Astrocyte (in vitro differentiated cells and primary cell): ENCODE data around the gene KCNMB2. TPM values are rescaled to one million over a fixed set of nuclear protein-coding genes. Genes with fewer than 3 reads are reported as not detected.

Experiments
- DNase-seq: peaks from one replicate; pipeline ENCODE4 v3.0.0-alpha.2; 2010; ENCODE audit warnings: low read depth
- FAIRE-seq: peaks from 2 replicates; lab custom pipeline; 2011; peaks lifted over from hg19 to GRCh38; lab: Jason Lieb, UNC
- H2AFZ ChIP-seq: 2 replicates; pipeline ENCODE4 v1.6.0; 2012; ENCODE audit warnings: low read depth, low read length, inconsistent platforms
- H3K27ac ChIP-seq: 2 replicates; pipeline ENCODE4 v1.5.1; 2011; ENCODE audit warnings: low read depth, low read length, inconsistent platforms
- H3K27me3 ChIP-seq: 2 replicates; pipeline ENCODE4 v1.6.0; 2011; ENCODE audit warnings: low read length, inconsistent platforms; ENCODE audit not compliant: insufficient read depth
- H3K36me3 ChIP-seq: 2 replicates; pipeline ENCODE4 v1.5.1; 2011; ENCODE audit warnings: low read length, inconsistent platforms; ENCODE audit not compliant: insufficient read depth
- H3K4me1 ChIP-seq: 2 replicates; pipeline ENCODE4 v1.5.1; 2011; ENCODE audit warnings: low read length, inconsistent platforms; ENCODE audit not compliant: insufficient read depth
- H3K4me2 ChIP-seq: 2 replicates; pipeline ENCODE4 v1.6.0; 2012; ENCODE audit warnings: low read length, inconsistent platforms
- H3K4me3 ChIP-seq: 2 replicates; pipeline ENCODE4 v1.5.1; 2011; ENCODE audit warnings: low read depth, mild to moderate bottlenecking, low read length, inconsistent platforms; ENCODE audit not compliant: insufficient read depth
- H3K79me2 ChIP-seq: 2 replicates; pipeline ENCODE4 v1.6.0; 2012; ENCODE audit warnings: mild to moderate bottlenecking, low read length, inconsistent platforms; ENCODE audit not compliant: insufficient read depth
- H3K9ac ChIP-seq: 2 replicates; pipeline ENCODE4 v1.6.0; 2012; ENCODE audit warnings: mild to moderate bottlenecking, low read length, inconsistent platforms
- H3K9me3 ChIP-seq: 2 replicates; pipeline ENCODE4 v1.5.1; 2012; ENCODE audit warnings: low read depth, mild to moderate bottlenecking, low read length, inconsistent platforms; ENCODE audit not compliant: insufficient read depth
- H4K20me1 ChIP-seq: 2 replicates; pipeline ENCODE4 v1.6.0; 2012; ENCODE audit warnings: low read length, inconsistent platforms; ENCODE audit not compliant: insufficient read depth
- H3K27ac Mint-ChIP-seq: one replicate; pipeline ENCODE4 v1.8.0; 2021; ENCODE audit warnings: mild to moderate bottlenecking, mixed read lengths; ENCODE audit not compliant: unreplicated experiment
- H3K27me3 Mint-ChIP-seq: one replicate; pipeline ENCODE4 v1.8.0; 2021; ENCODE audit warnings: low read depth, mixed read lengths; ENCODE audit not compliant: unreplicated experiment
- H3K36me3 Mint-ChIP-seq: one replicate; pipeline ENCODE4 v1.8.0; 2021; ENCODE audit warnings: low read depth, mixed read lengths; ENCODE audit not compliant: unreplicated experiment
- H3K4me1 Mint-ChIP-seq: one replicate; pipeline ENCODE4 v1.8.0; 2021; ENCODE audit warnings: low read depth, mixed read lengths; ENCODE audit not compliant: unreplicated experiment
- H3K4me3 Mint-ChIP-seq: one replicate; pipeline ENCODE4 v1.8.0; 2021; ENCODE audit warnings: mild to moderate bottlenecking, moderate library complexity, mixed read lengths; ENCODE audit not compliant: unreplicated experiment
- H3K9me3 Mint-ChIP-seq: one replicate; pipeline ENCODE4 v1.8.0; 2021; ENCODE audit warnings: mild to moderate bottlenecking, mixed read lengths; ENCODE audit not compliant: unreplicated experiment
- CTCF ChIP-seq: IDR thresholded peaks from 2 replicates; pipeline ENCODE4 v1.5.1; 2011; ENCODE audit warnings: low read depth, mild to moderate bottlenecking, inconsistent platforms, low read length, moderate library complexity; ENCODE audit not compliant: insufficient read depth
- EZH2 ChIP-seq: IDR thresholded peaks from 2 replicates; pipeline ENCODE4 v1.6.1; 2012; ENCODE audit warnings: mild to moderate bottlenecking, low read length, inconsistent platforms; ENCODE audit not compliant: insufficient read depth
- total RNA-seq: library from RNA; stranded (reverse); gene quantifications from 2 replicates; pipeline ENCODE4 v1.2.1, GENCODE V29; 2021

The KCNMB2 gene
- total RNA-seq, 1 donor from 2014 or later = not detected

DNA sequence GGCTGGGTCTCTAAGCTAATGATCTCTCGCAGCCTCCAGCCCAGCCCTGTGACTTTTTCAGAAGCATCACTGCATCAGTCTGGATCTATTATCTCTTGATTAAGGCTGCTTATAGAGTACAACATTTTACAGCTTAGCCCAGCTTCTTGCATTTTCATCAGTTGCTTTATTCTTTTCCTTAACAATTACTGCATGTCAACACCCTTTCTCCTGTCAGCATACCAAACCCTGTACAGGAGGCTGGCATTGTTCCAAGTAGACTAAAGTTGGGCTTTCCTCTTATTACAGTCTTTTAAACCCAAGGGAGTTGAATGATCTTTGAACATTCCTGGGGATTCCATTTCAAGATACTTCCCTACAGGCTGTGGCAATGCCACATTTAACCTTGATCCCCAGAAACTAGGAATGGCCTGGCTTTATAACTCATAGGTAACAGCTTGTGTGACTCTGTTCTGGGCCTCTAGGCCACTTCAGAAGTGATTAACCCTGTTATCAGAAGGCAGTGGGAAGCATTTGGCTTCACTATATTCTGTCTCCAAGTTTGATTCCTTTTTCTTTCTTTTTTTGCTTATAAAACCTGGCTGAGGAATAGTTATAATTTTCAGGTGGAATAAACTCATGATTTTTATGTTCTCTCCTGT is 182.9 kb downstream of the KCNMB2 start:
- DNase-seq = no peak
- H3K9me3 Mint-ChIP-seq = peaks cover 2% of the 10 kb centered on the region
- no peak for FAIRE-seq

DNA sequence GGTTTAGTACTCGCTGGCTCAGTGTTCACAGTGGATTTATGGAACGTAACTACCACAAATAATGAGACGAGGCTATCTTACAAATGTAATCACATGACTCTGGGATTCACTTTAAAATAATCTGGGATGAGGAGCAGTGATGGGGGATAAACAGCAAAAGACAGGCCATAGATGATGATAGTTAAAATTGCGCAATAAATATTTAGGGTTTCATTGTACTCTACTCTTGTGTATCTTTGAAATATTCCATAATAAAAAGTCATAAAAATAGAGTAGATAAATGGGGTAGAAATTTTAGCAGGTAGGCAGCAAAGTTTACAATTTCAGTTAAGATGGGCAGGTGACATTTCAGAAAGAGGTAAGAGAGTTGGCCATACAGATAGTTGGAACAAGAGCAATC is 196.6 kb downstream of the KCNMB2 start:
- Histone ChIP-seq H3K27ac (no peak overlapping the region), H3K9ac (no peak overlapping the region), H4K20me1 (no peaks in the 10 kb centered on the region), H3K9me3 (no peaks in the 10 kb centered on the region), H3K36me3 (no peaks in the 10 kb centered on the region), H3K27me3 (no peaks in the 10 kb centered on the region), H2AFZ (no peak overlapping the region), H3K4me1 (no peaks in the 10 kb centered on the region), H3K4me3 (no peak overlapping the region), H3K4me2 (no peak overlapping the region), H3K79me2 (no peaks in the 10 kb centered on the region)
- no peaks in the 10 kb centered on the region for H3K36me3 Mint-ChIP-seq
- TF ChIP-seq CTCF (no peak), EZH2 (no peak)
- DNase-seq (no peak), FAIRE-seq (no peak)
- H3K4me3 Mint-ChIP-seq = no peak overlapping the region
- no peaks in the 10 kb centered on the region for H3K9me3 Mint-ChIP-seq
- H3K27me3 Mint-ChIP-seq = no peaks in the 10 kb centered on the region
- H3K27ac Mint-ChIP-seq = no peak overlapping the region
- peaks cover 7% of the 10 kb centered on the region for H3K4me1 Mint-ChIP-seq

More for the DNA sequence above, 182.9 kb downstream of the KCNMB2 start:
- no peak overlapping the region for H3K27ac Mint-ChIP-seq
- no peak overlapping the region for H3K27ac ChIP-seq
- H3K9ac ChIP-seq = no peak overlapping the region
- H2AFZ ChIP-seq = no peak overlapping the region
- H3K4me1 ChIP-seq = no peaks in the 10 kb centered on the region
- H3K36me3 ChIP-seq = no peaks in the 10 kb centered on the region
- TF ChIP-seq CTCF = no peak
- H4K20me1 ChIP-seq = no peaks in the 10 kb centered on the region
- H3K27me3 Mint-ChIP-seq = no peaks in the 10 kb centered on the region
- no peak overlapping the region for H3K4me2 ChIP-seq
- H3K4me1 Mint-ChIP-seq = peaks cover 13% of the 10 kb centered on the region
- H3K4me3 Mint-ChIP-seq = no peak overlapping the region
- no peaks in the 10 kb centered on the region for H3K36me3 Mint-ChIP-seq
- H3K79me2 ChIP-seq = no peaks in the 10 kb centered on the region
- no peaks in the 10 kb centered on the region for H3K27me3 ChIP-seq
- H3K4me3 ChIP-seq = no peak overlapping the region
- H3K9me3 ChIP-seq = no peaks in the 10 kb centered on the region

- TF ChIP-seq CTCF = no peak
- no peak for TF ChIP-seq EZH2
- no peaks in the 10 kb centered on the region for H4K20me1 ChIP-seq
- H3K79me2 ChIP-seq = no peaks in the 10 kb centered on the region
- H3K4me3 Mint-ChIP-seq = no peak overlapping the region
- H3K4me1 Mint-ChIP-seq = peaks cover 7% of the 10 kb centered on the region
- FAIRE-seq (no peak), DNase-seq (no peak)
- H3K36me3 ChIP-seq = no peaks in the 10 kb centered on the region
- no peaks in the 10 kb centered on the region for H3K27me3 ChIP-seq
- H3K27me3 Mint-ChIP-seq = no peaks in the 10 kb centered on the region
- H3K9me3 ChIP-seq = no peaks in the 10 kb centered on the region
- no peak overlapping the region for H3K9ac ChIP-seq
- no peak overlapping the region for H3K27ac Mint-ChIP-seq
- H3K4me1 ChIP-seq = no peaks in the 10 kb centered on the region
- H3K27ac ChIP-seq = no peak overlapping the region
- H3K4me2 ChIP-seq = no peak overlapping the region
- H3K9me3 Mint-ChIP-seq = no peaks in the 10 kb centered on the region
- H3K4me3 ChIP-seq = no peak overlapping the region
- H3K36me3 Mint-ChIP-seq = no peaks in the 10 kb centered on the region
- H2AFZ ChIP-seq = no peak overlapping the region
Measured at GRCh38 chr3:178735032-178735674, 198.9 kb downstream of the KCNMB2 start.
